Astrocyte (in vitro differentiated cells and primary cell): ENCODE measurements around the gene TRIP10.

Experiments
- CTCF ChIP-seq: IDR thresholded peaks from 2 replicates; pipeline ENCODE4 v1.5.1; 2011; ENCODE audit warnings: low read depth, mild to moderate bottlenecking, inconsistent platforms, low read length, moderate library complexity; ENCODE audit not compliant: insufficient read depth
- EZH2 ChIP-seq: IDR thresholded peaks from 2 replicates; pipeline ENCODE4 v1.6.1; 2012; ENCODE audit warnings: mild to moderate bottlenecking, low read length, inconsistent platforms; ENCODE audit not compliant: insufficient read depth

DNA sequence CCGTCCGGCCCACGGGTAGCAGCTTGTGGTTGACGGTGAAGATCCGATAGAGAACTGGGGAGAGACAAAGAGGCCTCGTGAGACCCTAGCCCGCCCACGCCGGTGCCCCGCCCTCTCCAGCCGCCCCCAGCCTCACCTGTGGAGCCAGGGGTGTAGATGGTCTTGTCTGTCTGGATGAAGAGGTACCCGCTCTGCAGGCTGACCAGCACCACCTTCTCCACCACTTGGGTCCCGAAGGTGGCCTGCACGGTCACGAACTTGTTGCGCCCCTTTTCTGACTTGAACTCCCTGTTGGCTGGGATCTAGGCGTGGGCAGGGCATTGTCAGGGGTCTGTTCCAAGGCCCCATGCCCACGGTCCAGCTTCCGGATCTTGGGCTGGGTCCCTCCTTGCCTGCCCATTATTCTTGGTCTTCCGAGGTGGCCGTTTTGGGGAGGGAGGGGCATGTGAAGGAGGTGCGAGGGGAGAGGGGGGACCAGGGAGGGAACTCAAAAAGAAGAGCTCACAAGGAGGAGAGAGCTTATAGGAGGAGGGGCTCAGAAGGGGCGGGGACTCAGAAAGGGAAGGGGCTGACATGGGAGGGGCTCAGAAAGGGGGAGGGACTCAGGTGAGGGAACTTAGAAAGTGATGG is 21.3 kb upstream of the TRIP10 start:
- TF ChIP-seq CTCF = no peak
- no peak for TF ChIP-seq EZH2
